Liver (tissue), 9 donors: ENCODE results near the gene PRSS57. TPM values are rescaled to one million over a fixed set of nuclear protein-coding genes. Genes with fewer than 3 reads are reported as not detected.

Experiments used
- DNase-seq: peaks from one replicate; pipeline ENCODE4 v3.0.0-alpha.2; 2017; ENCODE audit warnings: low spot score
- H3K27ac ChIP-seq, 2 donors: one replicate each; pipeline ENCODE4 v1.7.0; 2013; ENCODE audit warnings: inconsistent platforms in 2 of 2, low read length in 2 of 2, control low read depth in 1 of 2, low read depth in 1 of 2, mild to moderate bottlenecking in 1 of 2
- H3K27me3 ChIP-seq, 4 donors: one replicate each; pipeline versions ENCODE4 v1.6.1 to v1.7.0; 2013; ENCODE audit warnings: low read length in 3 of 4, inconsistent platforms in 1 of 4, mild to moderate bottlenecking in 1 of 4, moderate library complexity in 1 of 4; ENCODE audit not compliant: control insufficient read depth in 4 of 4, insufficient read depth in 4 of 4
- H3K36me3 ChIP-seq, 4 donors: one replicate each; pipeline versions ENCODE4 v1.6.1 to v1.7.0; 2013; ENCODE audit warnings: low read length in 3 of 4, mild to moderate bottlenecking in 3 of 4, low read depth in 1 of 4, moderate library complexity in 1 of 4; ENCODE audit not compliant: control insufficient read depth in 4 of 4, insufficient read depth in 3 of 4
- H3K4me1 ChIP-seq, 4 donors: one replicate each; pipeline versions ENCODE4 v1.6.1 to v1.7.0; 2013; ENCODE audit warnings: low read length in 3 of 4, mild to moderate bottlenecking in 3 of 4, moderate library complexity in 1 of 4; ENCODE audit not compliant: control insufficient read depth in 4 of 4, insufficient read depth in 4 of 4
- H3K4me3 ChIP-seq, 3 donors: one replicate each; pipeline versions ENCODE4 v1.6.1 to v1.7.0; 2013; ENCODE audit warnings: low read length in 3 of 3, control low read depth in 1 of 3, low read depth in 1 of 3, mild to moderate bottlenecking in 1 of 3
- H3K9ac ChIP-seq, 2 donors: one replicate each; pipeline ENCODE4 v1.7.0; 2013; ENCODE audit warnings: low read length in 2 of 2, mild to moderate bottlenecking in 2 of 2, moderate library complexity in 2 of 2, control low read depth in 1 of 2, low read depth in 1 of 2
- H3K9me3 ChIP-seq, 4 donors: one replicate each; pipeline versions ENCODE4 v1.6.1 to v1.7.0; 2013; ENCODE audit warnings: low read length in 3 of 4; ENCODE audit not compliant: control insufficient read depth in 4 of 4
- FOXA1 ChIP-seq: IDR thresholded peaks from 2 replicates; pipeline ENCODE4 v1.6.1; 2016; ENCODE audit warnings: antibody characterized with exemption
- GABPA ChIP-seq, 2 donors: IDR thresholded peaks in 1 of 2; conservative IDR thresholded peaks in 1 of 2; 2 replicates each; pipeline ENCODE4 v1.6.1; 2016; ENCODE audit warnings: antibody characterized with exemption in 2 of 2, mild to moderate bottlenecking in 1 of 2, moderate library complexity in 1 of 2
- HNF4A ChIP-seq, 2 donors: conservative IDR thresholded peaks; 2 replicates each; pipeline ENCODE4 v1.6.1; 2016; ENCODE audit warnings: antibody characterized with exemption in 2 of 2, mild to moderate bottlenecking in 2 of 2
- HNF4G ChIP-seq: IDR thresholded peaks from 2 replicates; pipeline ENCODE4 v1.6.1; 2016; ENCODE audit warnings: antibody characterized with exemption
- JUND ChIP-seq, 2 donors: IDR thresholded peaks; 2 replicates each; pipeline ENCODE4 v1.6.1; 2016; ENCODE audit warnings: antibody characterized with exemption in 2 of 2
- RAD21 ChIP-seq, 2 donors: IDR thresholded peaks; 2 replicates each; pipeline ENCODE4 v1.6.1; 2016; ENCODE audit warnings: antibody characterized with exemption in 2 of 2, mild to moderate bottlenecking in 2 of 2
- RXRA ChIP-seq, 2 donors: IDR thresholded peaks; 2 replicates each; pipeline ENCODE4 v1.6.1; 2017 to 2018; ENCODE audit warnings: antibody characterized with exemption in 2 of 2, mild to moderate bottlenecking in 1 of 2
- SP1 ChIP-seq: IDR thresholded peaks from 2 replicates; pipeline ENCODE4 v1.6.1; 2018; ENCODE audit warnings: antibody characterized with exemption, mild to moderate bottlenecking
- TAF1 ChIP-seq: conservative IDR thresholded peaks from 2 replicates; pipeline ENCODE4 v1.6.1; 2016; ENCODE audit warnings: antibody characterized with exemption, mild to moderate bottlenecking
- YY1 ChIP-seq: IDR thresholded peaks from 2 replicates; pipeline ENCODE4 v1.6.1; 2016; ENCODE audit warnings: antibody characterized with exemption, mild to moderate bottlenecking
- WGBS: extraction: QIAGEN DNeasy Blood & Tissue Kit; methylation state at CpG from one replicate; pipeline ENCODE4 v1.1.7; 2013; 5-methylcytosine and 5-hydroxymethylcytosine counted together
- polyA plus RNA-seq, 2 donors: library from polyadenylated mRNA; stranded (reverse) in 1 of 2; unstranded in 1 of 2; fragments of 200-250 nt in 1 of 2; fragments of >200 nt in 1 of 2; fragmentation: Nextera tagmentation in 1 of 2; extraction: Ambion mirVana in 1 of 2; gene quantifications; one replicate each; pipeline versions ENCODE4 v1.2.1 to v1.2.3, GENCODE V29; 2013 to 2015
- total RNA-seq, 2 donors: library from RNA; depleted of rRNA; stranded (reverse); fragments of >200 nt; gene quantifications; one replicate each; pipeline ENCODE4 v1.2.3, GENCODE V29; 2014
- TF ChIP-seq, protein P1 (sequence below): IDR thresholded peaks from 2 replicates; pipeline ENCODE4 v1.6.1; 2016; ENCODE audit warnings: antibody characterized with exemption
- TF ChIP-seq, protein P2 (sequence below): IDR thresholded peaks from 2 replicates; pipeline ENCODE4 v1.6.1; 2016; ENCODE audit warnings: antibody characterized with exemption
- TF ChIP-seq, protein P3 (sequence below): fragments of 150-350 bp; IDR thresholded peaks from 2 replicates; pipeline ENCODE4 v1.5.1; 2017; ENCODE audit warnings: improper control_type of control experiment, low read depth, low read length; ENCODE audit not compliant: missing input control
- donor health status: healthy.
- donor health status: healthy.
- donor health status: healthy.
- donor health status: healthy.
- donor health status: healthy.

The PRSS57 gene
- total and polyA plus RNA-seq, 4 donors, result 0.10 to 12.1 TPM; not detected in 2

DNA sequence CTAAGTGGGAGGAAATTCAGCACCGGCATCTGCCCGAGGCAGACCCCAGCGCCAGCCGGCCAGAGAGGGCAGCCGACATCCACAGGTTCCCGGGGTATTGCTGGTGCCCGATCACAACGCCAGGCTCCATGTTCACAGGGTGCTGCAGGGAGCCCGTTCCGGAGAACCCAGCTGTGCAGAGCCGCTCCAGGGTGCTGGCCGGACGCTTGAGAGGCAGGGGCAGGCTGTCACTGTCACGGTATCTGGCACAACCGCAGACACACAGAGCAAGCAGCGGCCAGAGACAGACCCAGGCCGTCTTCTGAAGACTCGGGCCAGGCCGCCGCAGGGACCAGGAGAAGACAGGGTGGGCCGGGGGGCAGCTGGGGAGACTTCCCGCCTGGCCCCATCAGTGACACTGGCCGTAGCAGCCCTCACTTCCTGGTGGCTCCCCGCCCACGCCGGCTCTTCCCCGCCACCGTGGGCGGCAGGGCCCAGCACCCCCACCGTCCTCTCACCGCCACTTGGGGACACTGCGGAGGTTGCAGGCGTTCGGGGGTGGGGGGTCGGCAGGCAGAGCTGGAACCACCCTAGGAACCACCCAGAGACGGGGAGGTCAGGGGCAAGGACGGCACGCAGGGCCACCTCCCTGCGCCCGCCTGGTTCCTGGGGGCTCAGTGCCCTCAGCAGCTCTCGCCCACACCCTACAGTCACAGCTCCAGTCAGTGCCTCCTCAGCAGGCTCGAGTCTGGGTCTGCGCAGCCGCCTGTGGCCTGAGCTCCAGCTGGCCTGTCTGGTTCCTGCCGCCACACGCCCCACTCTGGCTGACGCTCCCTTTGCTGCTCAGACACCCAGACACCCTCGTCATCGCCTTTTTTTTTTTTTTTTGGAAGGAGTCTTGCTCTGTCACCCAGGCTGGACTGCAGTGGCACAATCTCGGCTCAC is 36.1 kb downstream of the PRSS57 start:
- Histone ChIP-seq H3K36me3 (no peaks in the 10 kb centered on the region), H3K9me3 (no peaks in the 10 kb centered on the region), H3K27me3 (no peaks in the 10 kb centered on the region), H3K9ac (peak overlapping the region in 1 of 2 donors; percentile 10), H3K27ac (peak overlapping the region; percentile 89 to 96), H3K4me1 (peaks cover 28 to 63% (median 49%) of the 10 kb centered on the region in 4 donors), H3K4me3 (peak overlapping the region in 2 of 3 donors; percentile 2 to 16)
- no peak for DNase-seq
- WGBS, result 44% methylated on average over 50 of the region's 50 CpGs
- TF ChIP-seq HNF4A (conservative IDR thresholded peaks at IDR 0.05) (no peak), JUND (IDR thresholded peaks at IDR 0.05) (no peak), YY1 (no peak), SP1 (no peak), RXRA (IDR thresholded peaks at IDR 0.05) (no peak), HNF4G (no peak), TAF1 (no peak), RAD21 (IDR thresholded peaks at IDR 0.05) (no peak), FOXA1 (no peak)
- TF ChIP-seq, protein P1, sequence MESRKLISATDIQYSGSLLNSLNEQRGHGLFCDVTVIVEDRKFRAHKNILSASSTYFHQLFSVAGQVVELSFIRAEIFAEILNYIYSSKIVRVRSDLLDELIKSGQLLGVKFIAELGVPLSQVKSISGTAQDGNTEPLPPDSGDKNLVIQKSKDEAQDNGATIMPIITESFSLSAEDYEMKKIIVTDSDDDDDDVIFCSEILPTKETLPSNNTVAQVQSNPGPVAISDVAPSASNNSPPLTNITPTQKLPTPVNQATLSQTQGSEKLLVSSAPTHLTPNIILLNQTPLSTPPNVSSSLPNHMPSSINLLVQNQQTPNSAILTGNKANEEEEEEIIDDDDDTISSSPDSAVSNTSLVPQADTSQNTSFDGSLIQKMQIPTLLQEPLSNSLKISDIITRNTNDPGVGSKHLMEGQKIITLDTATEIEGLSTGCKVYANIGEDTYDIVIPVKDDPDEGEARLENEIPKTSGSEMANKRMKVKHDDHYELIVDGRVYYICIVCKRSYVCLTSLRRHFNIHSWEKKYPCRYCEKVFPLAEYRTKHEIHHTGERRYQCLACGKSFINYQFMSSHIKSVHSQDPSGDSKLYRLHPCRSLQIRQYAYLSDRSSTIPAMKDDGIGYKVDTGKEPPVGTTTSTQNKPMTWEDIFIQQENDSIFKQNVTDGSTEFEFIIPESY, result no peak
- TF ChIP-seq, protein P2, sequence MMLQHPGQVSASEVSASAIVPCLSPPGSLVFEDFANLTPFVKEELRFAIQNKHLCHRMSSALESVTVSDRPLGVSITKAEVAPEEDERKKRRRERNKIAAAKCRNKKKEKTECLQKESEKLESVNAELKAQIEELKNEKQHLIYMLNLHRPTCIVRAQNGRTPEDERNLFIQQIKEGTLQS, result no peak

DNA sequence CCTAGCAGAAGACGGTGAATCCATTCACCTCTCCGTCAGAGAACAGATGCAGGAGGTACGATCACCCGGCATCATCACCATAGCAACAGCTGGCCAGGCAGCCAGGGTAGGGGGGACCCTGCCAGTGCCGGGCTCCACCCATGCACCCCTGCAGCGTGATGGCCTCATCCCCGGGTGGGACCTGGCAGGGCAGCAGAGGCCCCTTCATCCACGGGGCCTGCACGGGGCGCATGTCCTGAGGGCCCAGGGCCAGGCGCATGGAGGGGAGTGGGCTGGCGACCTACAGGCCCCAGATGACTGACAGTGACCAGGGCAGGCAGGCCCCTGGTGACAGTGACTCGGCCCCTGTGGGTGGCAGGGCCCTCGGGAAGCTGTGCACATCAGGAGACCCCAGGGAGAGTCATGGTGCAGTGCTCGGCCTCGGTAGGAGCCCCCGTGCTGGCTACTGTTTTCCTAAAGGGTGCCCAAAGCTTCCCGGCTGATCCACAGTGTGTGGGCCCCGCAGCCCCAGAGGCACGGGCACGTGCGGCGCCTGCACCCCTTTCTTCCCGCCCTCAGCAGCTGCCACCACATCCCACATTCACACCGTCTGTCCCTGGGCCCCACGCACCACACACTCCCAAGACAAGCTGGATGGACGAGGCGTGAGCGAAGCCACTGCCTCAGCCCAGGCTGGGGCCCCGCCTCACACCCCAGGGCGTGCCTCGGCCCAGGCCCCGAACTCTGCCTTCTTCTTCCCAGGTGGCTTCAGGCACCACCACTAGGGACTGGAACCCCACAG is 37.0 kb downstream of the PRSS57 start:
- H3K27ac ChIP-seq, result peak overlapping the region; percentile 89 to 96
- H3K36me3 ChIP-seq, result peaks cover 0 to 9% (median 0%) of the 10 kb centered on the region in 4 donors
- peak overlapping the region in 1 of 2 donors; percentile 25 for H3K9ac ChIP-seq
- TF ChIP-seq SP1, result no peak
- TF ChIP-seq, protein P3, sequence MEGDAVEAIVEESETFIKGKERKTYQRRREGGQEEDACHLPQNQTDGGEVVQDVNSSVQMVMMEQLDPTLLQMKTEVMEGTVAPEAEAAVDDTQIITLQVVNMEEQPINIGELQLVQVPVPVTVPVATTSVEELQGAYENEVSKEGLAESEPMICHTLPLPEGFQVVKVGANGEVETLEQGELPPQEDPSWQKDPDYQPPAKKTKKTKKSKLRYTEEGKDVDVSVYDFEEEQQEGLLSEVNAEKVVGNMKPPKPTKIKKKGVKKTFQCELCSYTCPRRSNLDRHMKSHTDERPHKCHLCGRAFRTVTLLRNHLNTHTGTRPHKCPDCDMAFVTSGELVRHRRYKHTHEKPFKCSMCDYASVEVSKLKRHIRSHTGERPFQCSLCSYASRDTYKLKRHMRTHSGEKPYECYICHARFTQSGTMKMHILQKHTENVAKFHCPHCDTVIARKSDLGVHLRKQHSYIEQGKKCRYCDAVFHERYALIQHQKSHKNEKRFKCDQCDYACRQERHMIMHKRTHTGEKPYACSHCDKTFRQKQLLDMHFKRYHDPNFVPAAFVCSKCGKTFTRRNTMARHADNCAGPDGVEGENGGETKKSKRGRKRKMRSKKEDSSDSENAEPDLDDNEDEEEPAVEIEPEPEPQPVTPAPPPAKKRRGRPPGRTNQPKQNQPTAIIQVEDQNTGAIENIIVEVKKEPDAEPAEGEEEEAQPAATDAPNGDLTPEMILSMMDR, result no peak
- no peak for TF ChIP-seq GABPA (IDR thresholded peaks at IDR 0.05 in 1 of 2, conservative IDR thresholded peaks at IDR 0.05 in 1 of 2)
- TF ChIP-seq JUND (IDR thresholded peaks at IDR 0.05), result no peak
- H3K4me1 ChIP-seq, result peaks cover 28 to 54% (median 42%) of the 10 kb centered on the region in 4 donors
- H3K9me3 ChIP-seq, result no peaks in the 10 kb centered on the region
- no peak overlapping the region for H3K4me3 ChIP-seq
- WGBS, result 76% methylated on average over 33 of the region's 33 CpGs
- H3K27me3 ChIP-seq, result no peaks in the 10 kb centered on the region
- DNase-seq, result no peak
